PC-9 (cell line): Measurements from ENCODE around the gene AKT1. TPM values are rescaled to one million over a fixed set of nuclear protein-coding genes. Genes with fewer than 3 reads are reported as not detected.

Experiments used
- BruUV-seq: library from RNA; stranded (reverse); fragments of 400-500 nt; replicated peaks from 2 replicates; lab custom pipeline; 2021; lab: Mats Ljungman, UMichigan
- CTCF ChIA-PET: fragments of 300-600 bp; sonication (Branson Sonifier 250); formaldehyde crosslinking; loops from one replicate; lab custom pipeline; 2022; ENCODE audit warnings: antibody characterized with exemption; lab: Charles Lee
- POLR2A ChIA-PET: fragments of 300-600 bp; sonication (Branson Sonifier 250); formaldehyde crosslinking; loops from one replicate; lab custom pipeline; 2022; ENCODE audit warnings: antibody characterized with exemption; ENCODE audit not compliant: unreplicated experiment; lab: Charles Lee
- DNase-seq, 2 experiments: peaks; one replicate each; pipeline versions ENCODE4 v3.0.0 to v3.0.0-alpha.2; 2015 to 2022; ENCODE audit warnings: mixed read lengths in 1 of 2
- H2AFZ ChIP-seq: fragments of 200-600 bp; sonication (generic); 2 replicates; pipeline ENCODE4 v1.8.1; 2017; ENCODE audit warnings: antibody characterized with exemption
- H3F3A ChIP-seq: fragments of 200-600 bp; sonication (generic); 2 replicates; pipeline ENCODE4 v1.8.1; 2017; ENCODE audit warnings: antibody characterized with exemption, mild to moderate bottlenecking, low read depth; ENCODE audit not compliant: insufficient read depth
- H3K27ac ChIP-seq: fragments of 200-600 bp; sonication (generic); 2 replicates; pipeline ENCODE4 v1.6.1; 2016; ENCODE audit warnings: mixed run types
- H3K27me3 ChIP-seq: fragments of 200-600 bp; sonication (generic); 2 replicates; pipeline ENCODE4 v1.6.1; 2016; ENCODE audit warnings: low read depth, mixed run types; ENCODE audit not compliant: insufficient read depth
- H3K36me3 ChIP-seq: fragments of 200-600 bp; sonication (generic); 2 replicates; pipeline ENCODE4 v1.6.1; 2016; ENCODE audit warnings: low read depth, mixed run types
- H3K4me1 ChIP-seq: fragments of 200-600 bp; sonication (generic); replicated peaks from 2 replicates; pipeline ENCODE4 v1.6.1; 2016; ENCODE audit warnings: mixed run types; ENCODE audit not compliant: insufficient read depth
- H3K4me2 ChIP-seq: fragments of 200-600 bp; sonication (generic); 2 replicates; pipeline ENCODE4 v1.6.1; 2017; ENCODE audit warnings: mixed run types
- H3K4me3 ChIP-seq: fragments of 200-600 bp; sonication (generic); 2 replicates; pipeline ENCODE4 v1.6.1; 2016; ENCODE audit warnings: mixed run types
- H3K79me2 ChIP-seq: fragments of 200-600 bp; sonication (generic); 2 replicates; pipeline ENCODE4 v1.6.1; 2017; ENCODE audit warnings: low read depth, mixed run types
- H3K9me2 ChIP-seq: fragments of 200-600 bp; sonication (generic); 2 replicates; pipeline ENCODE4 v1.8.1; 2017; ENCODE audit warnings: mild to moderate bottlenecking; ENCODE audit not compliant: insufficient read depth
- H3K9me3 ChIP-seq: fragments of 200-600 bp; sonication (generic); 2 replicates; pipeline ENCODE4 v1.8.1; 2016; ENCODE audit warnings: low read depth; ENCODE audit not compliant: insufficient read depth
- H4K20me1 ChIP-seq: fragments of 200-600 bp; sonication (generic); 2 replicates; pipeline ENCODE4 v1.8.1; 2017; ENCODE audit not compliant: insufficient read depth
- CTCF ChIP-seq: fragments of 200-600 bp; sonication (generic); conservative IDR thresholded peaks from 2 replicates; pipeline ENCODE4 v1.6.1; 2017; ENCODE audit warnings: mixed run types, antibody characterized with exemption, mild to moderate bottlenecking, moderate library complexity
- EZH2 ChIP-seq: fragments of 200-600 bp; sonication (generic); IDR thresholded peaks from 2 replicates; pipeline ENCODE4 v1.8.0; 2017; ENCODE audit warnings: antibody characterized with exemption, low read depth
- intact Hi-C: fragments of 100-400 bp; cut with micrococcal nuclease; formaldehyde crosslinking; loops from one replicate; pipeline ENCODE4 v1.10.0; 2022; ENCODE audit not compliant: unreplicated experiment
- total RNA-seq: library from RNA; stranded (reverse); gene quantifications from 2 replicates; pipeline ENCODE4 v1.2.3, GENCODE V29; 2021

Gene AKT1
- total RNA-seq, 1 experiment from 2014 or later: 107 TPM

GRCh38 chr14:104806625-104807465, 11.3 kb upstream of the AKT1 start:
- no peaks in the 10 kb centered on the region for H3K36me3 ChIP-seq
- BruUV-seq: no TSS peak
- no peak for DNase-seq
- no peaks in the 10 kb centered on the region for H3K9me2 ChIP-seq
- POLR2A ChIA-PET: no interaction called here
- intact Hi-C loops: no loop called here
- CTCF ChIA-PET: no interaction called here
- H3K4me1 ChIP-seq: peaks cover 3% of the 10 kb centered on the region
- H3K4me2 ChIP-seq: no peak overlapping the region
- H3K9me3 ChIP-seq: no peaks in the 10 kb centered on the region
- H4K20me1 ChIP-seq: peaks cover 4% of the 10 kb centered on the region
- H2AFZ ChIP-seq: no peak overlapping the region
- TF ChIP-seq EZH2 (no peak), CTCF (no peak)
- no peaks in the 10 kb centered on the region for H3K27me3 ChIP-seq
- H3K4me3 ChIP-seq: no peak overlapping the region
- peaks cover 12% of the 10 kb centered on the region; the same call in 1 of the 2 replicates for H3F3A ChIP-seq
- H3K79me2 ChIP-seq: no peaks in the 10 kb centered on the region
- no peak overlapping the region for H3K27ac ChIP-seq

- Histone ChIP-seq H3K79me2 (no peaks in the 10 kb centered on the region), H3K9me2 (no peaks in the 10 kb centered on the region), H3K27me3 (no peaks in the 10 kb centered on the region), H2AFZ (no peak overlapping the region), H3K4me2 (no peak overlapping the region), H4K20me1 (peaks cover 4% of the 10 kb centered on the region), H3K27ac (no peak overlapping the region), H3K4me1 (peaks cover 9% of the 10 kb centered on the region), H3K4me3 (no peak overlapping the region), H3F3A (peaks cover 12% of the 10 kb centered on the region; the same call in 1 of the 2 replicates), H3K9me3 (no peaks in the 10 kb centered on the region), H3K36me3 (no peaks in the 10 kb centered on the region)
- no peak for TF ChIP-seq EZH2
- TF ChIP-seq CTCF: no peak
- intact Hi-C loops: no loop called here
- ChIA-PET CTCF (no interaction called here), POLR2A (no interaction called here)
- no peak for DNase-seq
- BruUV-seq: no TSS peak
These were observed 10.5 kb upstream of the AKT1 start for GRCh38 chr14:104805941-104806624.

- intact Hi-C loops: no loop called here
- Histone ChIP-seq H3K36me3 (no peaks in the 10 kb centered on the region), H3K4me2 (no peak overlapping the region), H4K20me1 (peaks cover 4% of the 10 kb centered on the region), H3F3A (peaks cover 12% of the 10 kb centered on the region; the same call in 1 of the 2 replicates), H3K4me1 (peaks cover 9% of the 10 kb centered on the region), H2AFZ (no peak overlapping the region), H3K9me3 (no peaks in the 10 kb centered on the region), H3K27ac (no peak overlapping the region), H3K9me2 (no peaks in the 10 kb centered on the region), H3K79me2 (no peaks in the 10 kb centered on the region), H3K4me3 (no peak overlapping the region), H3K27me3 (no peaks in the 10 kb centered on the region)
- ChIA-PET CTCF (no interaction called here), POLR2A (interaction anchor here (0.5 kb wide), 1 partner anchor 39 kb away, joined by 3 read pairs; no protein-coding TSS in a partner anchor)
- peak in 1 of 2 experiments; percentile 62 for DNase-seq
- no peak for TF ChIP-seq CTCF
- TF ChIP-seq EZH2: no peak
- no TSS peak for BruUV-seq
These were observed 9.8 kb upstream of the AKT1 start for GRCh38 chr14:104805326-104805678.
